Chondrocyte (in vitro differentiated cells): Measurements from ENCODE around the gene CFD. TPM values are rescaled to one million over a fixed set of nuclear protein-coding genes. Genes with fewer than 3 reads are reported as not detected.
A peak's percentile ranks its signal among the peaks of the same experiment; 100 is the strongest.
"Not testable (repeated sequence)": the region's sequence is repeated elsewhere in the genome, so short reads cannot be mapped to it uniquely, and the experiment has no call there.

Experiments
- DNase-seq: peaks from one replicate; pipeline ENCODE4 v3.0.0; 2021; ENCODE audit warnings: mixed read lengths, low spot score
- H3K27ac Mint-ChIP-seq: one replicate; pipeline ENCODE4 v1.8.0; 2021; ENCODE audit warnings: mild to moderate bottlenecking, moderate library complexity, mixed read lengths; ENCODE audit not compliant: unreplicated experiment
- H3K27me3 Mint-ChIP-seq: 2 replicates; pipeline ENCODE4 v1.8.0; 2021; ENCODE audit warnings: low read depth, mixed read lengths
- H3K36me3 Mint-ChIP-seq: 2 replicates; pipeline ENCODE4 v1.8.0; 2021; ENCODE audit warnings: low read depth, mixed read lengths
- H3K4me1 Mint-ChIP-seq: 2 replicates; pipeline ENCODE4 v1.8.0; 2021; ENCODE audit warnings: low read depth, mild to moderate bottlenecking, mixed read lengths
- H3K4me3 Mint-ChIP-seq: one replicate; pipeline ENCODE4 v1.8.0; 2021; ENCODE audit warnings: mild to moderate bottlenecking, moderate library complexity, mixed read lengths; ENCODE audit not compliant: unreplicated experiment
- H3K9me3 Mint-ChIP-seq: 2 replicates; pipeline ENCODE4 v1.8.0; 2021; ENCODE audit warnings: low read depth, mixed read lengths
- total RNA-seq: library from RNA; stranded (reverse); gene quantifications from 3 replicates; pipeline ENCODE4 v1.2.1, GENCODE V29; 2021
- TF ChIP-seq, protein P1 (sequence below): fragments of 200-600 bp; sonication (generic); IDR thresholded peaks from 2 replicates; pipeline ENCODE4 v1.5.0; 2021; ENCODE audit warnings: antibody characterized with exemption, mild to moderate bottlenecking, moderate library complexity

CFD gene
- total RNA-seq, 1 donor from 2014 or later, result 1.8 TPM

- H3K4me3 Mint-ChIP-seq, result no peak within 1 kb of the TSS
- H3K27me3 Mint-ChIP-seq, result peaks cover 14% of the 10 kb centered on the region
- peaks cover 6% of the 10 kb centered on the region for H3K4me1 Mint-ChIP-seq
- H3K27ac Mint-ChIP-seq, result no peak within 1 kb of the TSS
- H3K9me3 Mint-ChIP-seq, result no peaks in the 10 kb centered on the region
- no peak for DNase-seq
- TF ChIP-seq, protein P1, sequence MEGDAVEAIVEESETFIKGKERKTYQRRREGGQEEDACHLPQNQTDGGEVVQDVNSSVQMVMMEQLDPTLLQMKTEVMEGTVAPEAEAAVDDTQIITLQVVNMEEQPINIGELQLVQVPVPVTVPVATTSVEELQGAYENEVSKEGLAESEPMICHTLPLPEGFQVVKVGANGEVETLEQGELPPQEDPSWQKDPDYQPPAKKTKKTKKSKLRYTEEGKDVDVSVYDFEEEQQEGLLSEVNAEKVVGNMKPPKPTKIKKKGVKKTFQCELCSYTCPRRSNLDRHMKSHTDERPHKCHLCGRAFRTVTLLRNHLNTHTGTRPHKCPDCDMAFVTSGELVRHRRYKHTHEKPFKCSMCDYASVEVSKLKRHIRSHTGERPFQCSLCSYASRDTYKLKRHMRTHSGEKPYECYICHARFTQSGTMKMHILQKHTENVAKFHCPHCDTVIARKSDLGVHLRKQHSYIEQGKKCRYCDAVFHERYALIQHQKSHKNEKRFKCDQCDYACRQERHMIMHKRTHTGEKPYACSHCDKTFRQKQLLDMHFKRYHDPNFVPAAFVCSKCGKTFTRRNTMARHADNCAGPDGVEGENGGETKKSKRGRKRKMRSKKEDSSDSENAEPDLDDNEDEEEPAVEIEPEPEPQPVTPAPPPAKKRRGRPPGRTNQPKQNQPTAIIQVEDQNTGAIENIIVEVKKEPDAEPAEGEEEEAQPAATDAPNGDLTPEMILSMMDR, result no peak
- H3K36me3 Mint-ChIP-seq, result peaks cover 1% of the 10 kb centered on the region
Observed at GRCh38 chr19:840519-841206, 18.8 kb upstream of the CFD start, which contains the start of gene PRTN3. PRTN3 (plus strand) TSS chr19:840999; CDS start chr19:841009, 10 bp downstream.

DNA sequence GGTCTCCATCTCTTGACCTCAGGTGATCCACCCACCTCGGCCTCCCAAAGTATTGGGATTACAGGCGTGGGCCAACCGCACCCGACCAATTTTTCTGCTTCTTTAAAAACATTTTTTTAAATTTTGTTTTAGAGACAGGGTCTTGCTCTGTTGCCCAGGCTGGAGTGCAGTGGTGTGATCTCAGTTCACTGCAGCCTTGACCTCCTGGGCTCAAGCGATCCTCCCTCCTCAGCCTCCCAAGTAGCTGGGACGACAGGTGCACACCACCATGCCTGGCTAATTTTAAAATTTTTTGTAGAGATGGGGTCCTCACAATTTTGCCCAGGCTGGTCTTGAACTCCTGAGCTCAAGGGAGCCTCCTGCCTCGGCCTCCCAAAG is 16.7 kb upstream of the CFD start:
- H3K4me3 Mint-ChIP-seq, result not testable (repeated sequence)

GRCh38 chr19:843180-843835 is 16.2 kb upstream of the CFD start:
- H3K36me3 Mint-ChIP-seq, result peaks cover 1% of the 10 kb centered on the region
- no peak overlapping the region for H3K27ac Mint-ChIP-seq
- peak overlapping the region; percentile 9 for H3K4me3 Mint-ChIP-seq
- H3K27me3 Mint-ChIP-seq, result peaks cover 15% of the 10 kb centered on the region
- DNase-seq, result no peak
- TF ChIP-seq, protein P1, result no peak
- peaks cover 7% of the 10 kb centered on the region for H3K4me1 Mint-ChIP-seq
- no peaks in the 10 kb centered on the region for H3K9me3 Mint-ChIP-seq

More for the DNA sequence above, 16.7 kb upstream of the CFD start:
- not testable (repeated sequence) for DNase-seq, H3K4me1 Mint-ChIP-seq, H3K27ac Mint-ChIP-seq, H3K36me3 Mint-ChIP-seq, H3K9me3 Mint-ChIP-seq
- peaks cover 15% of the 10 kb centered on the region for H3K27me3 Mint-ChIP-seq

GRCh38 chr19:843836-844545 is 15.5 kb upstream of the CFD start:
- no peak for DNase-seq
- Mint-ChIP-seq H3K9me3 (no peaks in the 10 kb centered on the region), H3K4me3 (no peak overlapping the region), H3K27me3 (peaks cover 15% of the 10 kb centered on the region), H3K36me3 (peaks cover 1% of the 10 kb centered on the region), H3K4me1 (peaks cover 7% of the 10 kb centered on the region), H3K27ac (no peak overlapping the region)
- TF ChIP-seq, protein P1, result no peak

GRCh38 chr19:844546-844971 is 14.9 kb upstream of the CFD start:
- H3K27me3 Mint-ChIP-seq, result peaks cover 15% of the 10 kb centered on the region
- H3K9me3 Mint-ChIP-seq, result no peaks in the 10 kb centered on the region
- H3K4me1 Mint-ChIP-seq, result peaks cover 7% of the 10 kb centered on the region
- H3K4me3 Mint-ChIP-seq, result peak overlapping the region; percentile 38
- H3K27ac Mint-ChIP-seq, result no peak overlapping the region
- TF ChIP-seq, protein P1, result no peak
- H3K36me3 Mint-ChIP-seq, result peaks cover 1% of the 10 kb centered on the region
- no peak for DNase-seq
